Epithelial cell of proximal tubule (primary cell): ENCODE data around the gene VEZT. TPM values are rescaled to one million over a fixed set of nuclear protein-coding genes. Genes with fewer than 3 reads are reported as not detected.

Source experiments
- DNase-seq: peaks from one replicate; pipeline ENCODE4 v3.0.0-alpha.2; 2011; ENCODE audit warnings: low read depth
- H3K4me3 ChIP-seq: 2 replicates; pipeline ENCODE4 v1.5.1; 2011; ENCODE audit warnings: low read depth, mild to moderate bottlenecking, low read length
- total RNA-seq: library from RNA; depleted of rRNA; stranded (reverse); fragments of >200 nt; gene quantifications from 2 replicates; pipeline ENCODE4 v1.2.3, GENCODE V29; 2015
- TF ChIP-seq, protein P1 (sequence below): conservative IDR thresholded peaks from 2 replicates; pipeline ENCODE4 v1.5.1; 2012; ENCODE audit warnings: low read depth, mild to moderate bottlenecking, low read length

Gene VEZT
- total RNA-seq, 1 donor from 2014 or later = 99.4 TPM

GRCh38 chr12:95339086-95339788 lies 121.6 kb downstream of the VEZT start:
- no peak for DNase-seq
- TF ChIP-seq, protein P1, sequence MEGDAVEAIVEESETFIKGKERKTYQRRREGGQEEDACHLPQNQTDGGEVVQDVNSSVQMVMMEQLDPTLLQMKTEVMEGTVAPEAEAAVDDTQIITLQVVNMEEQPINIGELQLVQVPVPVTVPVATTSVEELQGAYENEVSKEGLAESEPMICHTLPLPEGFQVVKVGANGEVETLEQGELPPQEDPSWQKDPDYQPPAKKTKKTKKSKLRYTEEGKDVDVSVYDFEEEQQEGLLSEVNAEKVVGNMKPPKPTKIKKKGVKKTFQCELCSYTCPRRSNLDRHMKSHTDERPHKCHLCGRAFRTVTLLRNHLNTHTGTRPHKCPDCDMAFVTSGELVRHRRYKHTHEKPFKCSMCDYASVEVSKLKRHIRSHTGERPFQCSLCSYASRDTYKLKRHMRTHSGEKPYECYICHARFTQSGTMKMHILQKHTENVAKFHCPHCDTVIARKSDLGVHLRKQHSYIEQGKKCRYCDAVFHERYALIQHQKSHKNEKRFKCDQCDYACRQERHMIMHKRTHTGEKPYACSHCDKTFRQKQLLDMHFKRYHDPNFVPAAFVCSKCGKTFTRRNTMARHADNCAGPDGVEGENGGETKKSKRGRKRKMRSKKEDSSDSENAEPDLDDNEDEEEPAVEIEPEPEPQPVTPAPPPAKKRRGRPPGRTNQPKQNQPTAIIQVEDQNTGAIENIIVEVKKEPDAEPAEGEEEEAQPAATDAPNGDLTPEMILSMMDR = no peak
- no peak overlapping the region for H3K4me3 ChIP-seq

GRCh38 chr12:95342008-95342407 lies 124.4 kb downstream of the VEZT start:
- TF ChIP-seq, protein P1 = no peak
- no peak overlapping the region for H3K4me3 ChIP-seq
- no peak for DNase-seq

DNA sequence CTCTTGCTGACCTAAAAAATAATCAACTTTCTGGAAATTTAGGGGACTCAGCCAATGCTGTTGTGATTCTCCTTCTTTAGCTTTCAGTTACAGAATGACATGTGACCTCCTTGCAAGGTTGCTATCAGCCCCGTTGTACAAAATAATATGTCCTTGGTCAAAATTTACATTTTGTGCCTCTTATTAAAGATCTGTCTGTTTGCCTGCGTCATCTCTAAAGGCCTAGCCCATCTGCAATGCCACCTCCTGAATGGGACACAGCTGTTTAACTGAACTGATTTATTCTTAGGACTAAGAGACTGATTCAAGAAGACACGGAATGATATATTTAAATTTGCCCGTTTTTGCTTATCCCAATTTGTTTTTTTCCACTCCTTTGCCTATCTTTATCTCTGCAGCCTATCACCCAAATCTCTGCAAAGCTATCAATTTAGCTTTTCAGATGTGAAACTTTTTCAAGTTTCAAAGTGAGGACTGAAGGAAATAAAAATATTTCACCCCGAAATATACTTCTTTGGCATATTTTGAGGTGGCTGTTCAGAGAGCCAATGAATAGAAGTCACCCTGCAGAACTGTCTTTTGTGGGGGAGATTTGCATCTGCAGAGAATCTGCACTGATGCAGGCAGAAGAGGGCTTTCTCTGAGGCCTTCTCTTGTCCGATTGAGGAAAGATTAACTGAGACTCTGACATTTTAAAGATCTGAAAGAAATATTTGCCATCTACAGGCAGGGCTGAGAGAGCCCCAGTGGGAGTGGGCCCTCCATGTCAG lies 126.0 kb downstream of the VEZT start:
- no peak for DNase-seq
- TF ChIP-seq, protein P1 = no peak
- no peak overlapping the region for H3K4me3 ChIP-seq

DNA sequence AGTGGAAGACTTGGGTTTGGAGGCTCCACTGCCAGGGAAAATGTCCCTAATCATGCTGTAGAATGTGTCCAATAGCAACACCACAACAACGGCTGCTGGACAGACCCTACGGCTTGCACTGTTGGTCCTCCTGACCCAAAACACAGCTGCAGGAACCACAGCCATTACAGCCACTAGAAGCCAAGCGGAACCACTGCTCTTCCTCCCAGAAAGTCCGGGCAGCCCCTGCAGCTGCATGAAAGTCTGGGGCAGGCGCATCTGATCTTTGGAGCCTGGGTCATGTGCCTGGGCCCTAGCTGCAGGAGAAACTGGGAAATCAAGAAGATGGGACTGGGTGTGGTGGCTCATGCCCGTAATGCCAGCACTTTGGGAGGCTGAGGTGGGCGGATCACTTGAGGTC lies 131.7 kb downstream of the VEZT start:
- TF ChIP-seq, protein P1 = no peak
- no peak overlapping the region for H3K4me3 ChIP-seq
- no peak for DNase-seq

GRCh38 chr12:95351748-95352147 lies 134.1 kb downstream of the VEZT start:
- TF ChIP-seq, protein P1 = peak; percentile 12
- DNase-seq = no peak
- H3K4me3 ChIP-seq = no peak overlapping the region

Other genes with a start within 250 kb of the VEZT start
- gene NDUFA12, start 214.1 kb upstream of the VEZT start, total RNA-seq = 136 and 193 TPM in 2 replicates
- gene NR2C1, start 144.2 kb upstream of the VEZT start, total RNA-seq = 31.2 and 43.4 TPM in 2 replicates
- 21.6 and 32.2 TPM in 2 replicates for gene FGD6, start 340 bp upstream of the VEZT start, total RNA-seq